ENCODE results near the gene EIF2AK2.

- no peak for TF ChIP-seq CTCF (IDR thresholded peaks at IDR 0.05; ENCODE audit: low read depth, low read length)
- no peak for TF ChIP-seq EZH2phosphoT487 (IDR thresholded peaks at IDR 0.05; ENCODE audit: low read depth)
Observed at GRCh38 chr2:37084797-37085196, 72.0 kb downstream of the EIF2AK2 start.

Data from OCI-LY3 (cell line).